OCI-LY1 (cell line): ENCODE data around the gene ARHGEF25.

Experiments
- H2AFZ ChIP-seq: fragments of 200-600 bp; sonication (generic), shearing (Covaris generic); 2 replicates; pipeline ENCODE4 v1.6.0; 2014; ENCODE audit warnings: antibody characterized with exemption, mild to moderate bottlenecking, low read length
- H3F3A ChIP-seq: fragments of 200-600 bp; sonication (generic), shearing (Covaris generic); 2 replicates; pipeline ENCODE4 v1.6.0; 2014; ENCODE audit warnings: mild to moderate bottlenecking, antibody characterized with exemption, low read length, moderate library complexity; ENCODE audit not compliant: insufficient read depth
- H3K27ac ChIP-seq: fragments of 200-600 bp; sonication (generic); 2 replicates; pipeline ENCODE4 v1.5.1; 2014; ENCODE audit warnings: low read length, mixed run types, mild to moderate bottlenecking, low read depth; ENCODE audit not compliant: poor library complexity, severe bottlenecking
- H3K27me3 ChIP-seq: fragments of 200-600 bp; sonication (generic); 2 replicates; pipeline ENCODE4 v1.6.0; 2014; ENCODE audit warnings: antibody characterized with exemption, mild to moderate bottlenecking, low read length, moderate library complexity; ENCODE audit not compliant: insufficient read depth
- H3K36me3 ChIP-seq: fragments of 200-600 bp; sonication (generic); 2 replicates; pipeline ENCODE4 v1.6.1; 2014; ENCODE audit warnings: mild to moderate bottlenecking, antibody characterized with exemption, low read length, moderate library complexity, mixed read lengths; ENCODE audit not compliant: insufficient read depth
- H3K4me1 ChIP-seq: fragments of 200-600 bp; sonication (generic); 2 replicates; pipeline ENCODE4 v1.5.1; 2014; ENCODE audit warnings: mild to moderate bottlenecking, low read length, moderate library complexity; ENCODE audit not compliant: insufficient read depth, severe bottlenecking
- H3K4me2 ChIP-seq: fragments of 200-600 bp; sonication (generic), shearing (Covaris generic); 2 replicates; pipeline ENCODE4 v1.6.1; 2014; ENCODE audit warnings: low read length
- H3K4me3 ChIP-seq: fragments of 200-600 bp; sonication (generic); 2 replicates; pipeline ENCODE4 v1.5.1; 2014; ENCODE audit warnings: low read length, low read depth, mild to moderate bottlenecking, mixed read lengths; ENCODE audit not compliant: poor library complexity, severe bottlenecking
- H3K79me2 ChIP-seq: fragments of 200-600 bp; shearing (Covaris generic); 2 replicates; pipeline ENCODE4 v1.6.1; 2016; ENCODE audit warnings: mixed run types, low read length, mixed read lengths; ENCODE audit not compliant: insufficient read depth
- H3K9ac ChIP-seq: fragments of 200-600 bp; sonication (generic), shearing (Covaris generic); 2 replicates; pipeline ENCODE4 v1.6.1; 2014; ENCODE audit warnings: mild to moderate bottlenecking, low read length, mixed read lengths
- H3K9me2 ChIP-seq: fragments of 200-600 bp; sonication (generic), shearing (Covaris generic); 2 replicates; pipeline ENCODE4 v1.6.1; 2014; ENCODE audit warnings: low read depth, mild to moderate bottlenecking, low read length, mixed read lengths
- H3K9me3 ChIP-seq: fragments of 200-600 bp; shearing (Covaris generic); 2 replicates; pipeline ENCODE4 v1.6.1; 2014; ENCODE audit warnings: low read length, mixed read lengths
- H4K20me1 ChIP-seq: fragments of 200-600 bp; sonication (generic), shearing (Covaris generic); 2 replicates; pipeline ENCODE4 v1.6.0; 2016; ENCODE audit warnings: mild to moderate bottlenecking, low read length; ENCODE audit not compliant: insufficient read depth
- CTCF ChIP-seq: fragments of 200-600 bp; sonication (generic), shearing (Covaris generic); IDR thresholded peaks from 2 replicates; pipeline ENCODE4 v1.5.1; 2017; ENCODE audit warnings: mild to moderate bottlenecking, antibody characterized with exemption, low read length, moderate library complexity, mixed read lengths
- EZH2 ChIP-seq: fragments of 200-600 bp; sonication (generic), shearing (Covaris generic); IDR thresholded peaks from 2 replicates; pipeline ENCODE4 v1.8.0; 2017; ENCODE audit warnings: borderline replicate concordance, mixed run types, mild to moderate bottlenecking, antibody characterized with exemption, low read length, moderate library complexity, mixed read lengths

ARHGEF25 gene

GRCh38 chr12:57622293-57623245 lies 11.3 kb downstream of the ARHGEF25 start:
- no peak overlapping the region for H3K27ac ChIP-seq
- no peaks in the 10 kb centered on the region for H3K36me3 ChIP-seq
- H3K4me2 ChIP-seq, result no peak overlapping the region
- H3K9ac ChIP-seq, result no peak overlapping the region
- H3K9me2 ChIP-seq, result no peaks in the 10 kb centered on the region
- H2AFZ ChIP-seq, result no peak overlapping the region
- H3K4me3 ChIP-seq, result no peak overlapping the region
- H3K9me3 ChIP-seq, result no peaks in the 10 kb centered on the region
- peaks cover 9% of the 10 kb centered on the region for H3K4me1 ChIP-seq
- H3F3A ChIP-seq, result no peaks in the 10 kb centered on the region
- H3K27me3 ChIP-seq, result peaks cover 6% of the 10 kb centered on the region
- TF ChIP-seq CTCF, result no peak
- TF ChIP-seq EZH2, result no peak
- H3K79me2 ChIP-seq, result no peaks in the 10 kb centered on the region
- no peaks in the 10 kb centered on the region for H4K20me1 ChIP-seq

GRCh38 chr12:57623385-57623784 lies 12.2 kb downstream of the ARHGEF25 start:
- Histone ChIP-seq H3K36me3 (no peaks in the 10 kb centered on the region), H3K27me3 (peaks cover 6% of the 10 kb centered on the region), H2AFZ (no peak overlapping the region), H3K79me2 (no peaks in the 10 kb centered on the region), H3K4me1 (peaks cover 9% of the 10 kb centered on the region), H4K20me1 (no peaks in the 10 kb centered on the region), H3K27ac (no peak overlapping the region), H3K9me3 (no peaks in the 10 kb centered on the region), H3F3A (no peaks in the 10 kb centered on the region), H3K9me2 (no peaks in the 10 kb centered on the region), H3K9ac (no peak overlapping the region), H3K4me3 (no peak overlapping the region), H3K4me2 (no peak overlapping the region)
- TF ChIP-seq CTCF (no peak), EZH2 (no peak)

DNA sequence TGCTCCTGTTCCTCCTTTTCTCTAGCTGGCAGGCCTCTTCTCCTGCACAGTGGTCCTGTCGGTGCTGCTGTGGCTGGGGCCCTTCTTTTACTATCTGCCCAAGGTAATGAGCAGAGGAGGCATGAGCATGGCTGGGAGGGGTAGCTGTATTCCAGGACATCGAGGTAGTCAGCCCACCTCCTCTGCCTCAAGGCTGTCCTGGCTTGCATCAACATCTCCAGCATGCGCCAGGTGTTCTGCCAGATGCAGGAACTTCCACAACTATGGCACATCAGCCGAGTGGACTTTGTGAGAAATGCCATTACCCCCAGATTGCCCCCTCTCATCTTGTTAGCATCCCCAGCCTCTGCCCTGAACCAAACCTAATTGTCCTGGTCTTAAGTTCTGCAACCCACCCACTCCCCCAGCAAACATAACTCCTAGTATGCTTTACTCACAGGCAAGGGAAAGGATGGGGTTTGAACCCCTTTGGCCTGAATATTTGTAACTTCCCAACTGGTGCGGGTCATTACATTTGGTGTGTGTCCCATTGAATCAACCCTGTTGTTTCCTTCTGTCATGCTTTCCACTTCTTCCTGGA lies 12.7 kb downstream of the ARHGEF25 start:
- peaks cover 6% of the 10 kb centered on the region for H3K27me3 ChIP-seq
- H3F3A ChIP-seq, result no peaks in the 10 kb centered on the region
- no peaks in the 10 kb centered on the region for H3K79me2 ChIP-seq
- H2AFZ ChIP-seq, result no peak overlapping the region
- no peak overlapping the region for H3K4me3 ChIP-seq
- TF ChIP-seq EZH2 (no peak), CTCF (no peak)
- H3K9ac ChIP-seq, result no peak overlapping the region
- no peaks in the 10 kb centered on the region for H3K9me3 ChIP-seq
- H3K9me2 ChIP-seq, result no peaks in the 10 kb centered on the region
- no peak overlapping the region for H3K27ac ChIP-seq
- no peaks in the 10 kb centered on the region for H4K20me1 ChIP-seq
- no peaks in the 10 kb centered on the region for H3K36me3 ChIP-seq
- no peak overlapping the region for H3K4me2 ChIP-seq
- peaks cover 9% of the 10 kb centered on the region for H3K4me1 ChIP-seq
